ENCODE measurements around the gene HCN3. TPM values are rescaled to one million over a fixed set of nuclear protein-coding genes. Genes with fewer than 3 reads are reported as not detected.

Gene HCN3
- total and polyA plus RNA-seq, 9 donors = 0.69 to 7.1 (median 2.9) TPM

- Histone ChIP-seq H3K27ac (peak overlapping the region; percentile 94 to 99), H3K36me3 (no peaks in the 10 kb centered on the region), H3K4me1 (ENCODE audit: insufficient read depth) (peaks cover 7% of the 10 kb centered on the region), H3K4me3 (peak overlapping the region; percentile 73), H3K9me3 (no peaks in the 10 kb centered on the region), H3K27me3 (no peaks in the 10 kb centered on the region)
- peak in 1 of 5 donors; percentile 56 for DNase-seq
- intact Hi-C loops (cut with DNase I) = loop anchor here in 3 of 4 donors (5.0 to 10.0 kb wide), 3 partner anchors 68 to 338 kb away; partner anchors contain the start of gene RUSC1 (in 2 of the 3)
- TF ChIP-seq POLR2A (IDR thresholded peaks at IDR 0.05) (no peak), EP300 (IDR thresholded peaks at IDR 0.05) (no peak)
- TF ChIP-seq, protein P1, sequence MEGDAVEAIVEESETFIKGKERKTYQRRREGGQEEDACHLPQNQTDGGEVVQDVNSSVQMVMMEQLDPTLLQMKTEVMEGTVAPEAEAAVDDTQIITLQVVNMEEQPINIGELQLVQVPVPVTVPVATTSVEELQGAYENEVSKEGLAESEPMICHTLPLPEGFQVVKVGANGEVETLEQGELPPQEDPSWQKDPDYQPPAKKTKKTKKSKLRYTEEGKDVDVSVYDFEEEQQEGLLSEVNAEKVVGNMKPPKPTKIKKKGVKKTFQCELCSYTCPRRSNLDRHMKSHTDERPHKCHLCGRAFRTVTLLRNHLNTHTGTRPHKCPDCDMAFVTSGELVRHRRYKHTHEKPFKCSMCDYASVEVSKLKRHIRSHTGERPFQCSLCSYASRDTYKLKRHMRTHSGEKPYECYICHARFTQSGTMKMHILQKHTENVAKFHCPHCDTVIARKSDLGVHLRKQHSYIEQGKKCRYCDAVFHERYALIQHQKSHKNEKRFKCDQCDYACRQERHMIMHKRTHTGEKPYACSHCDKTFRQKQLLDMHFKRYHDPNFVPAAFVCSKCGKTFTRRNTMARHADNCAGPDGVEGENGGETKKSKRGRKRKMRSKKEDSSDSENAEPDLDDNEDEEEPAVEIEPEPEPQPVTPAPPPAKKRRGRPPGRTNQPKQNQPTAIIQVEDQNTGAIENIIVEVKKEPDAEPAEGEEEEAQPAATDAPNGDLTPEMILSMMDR (IDR thresholded peaks at IDR 0.05) = no peak
- 11 to 14% (median 12%) methylated on average over 8 to 12 of the region's 12 CpGs for WGBS, 3 donors
Observed at GRCh38 chr1:155254228-155254713, 23.0 kb upstream of the HCN3 start.

DNA sequence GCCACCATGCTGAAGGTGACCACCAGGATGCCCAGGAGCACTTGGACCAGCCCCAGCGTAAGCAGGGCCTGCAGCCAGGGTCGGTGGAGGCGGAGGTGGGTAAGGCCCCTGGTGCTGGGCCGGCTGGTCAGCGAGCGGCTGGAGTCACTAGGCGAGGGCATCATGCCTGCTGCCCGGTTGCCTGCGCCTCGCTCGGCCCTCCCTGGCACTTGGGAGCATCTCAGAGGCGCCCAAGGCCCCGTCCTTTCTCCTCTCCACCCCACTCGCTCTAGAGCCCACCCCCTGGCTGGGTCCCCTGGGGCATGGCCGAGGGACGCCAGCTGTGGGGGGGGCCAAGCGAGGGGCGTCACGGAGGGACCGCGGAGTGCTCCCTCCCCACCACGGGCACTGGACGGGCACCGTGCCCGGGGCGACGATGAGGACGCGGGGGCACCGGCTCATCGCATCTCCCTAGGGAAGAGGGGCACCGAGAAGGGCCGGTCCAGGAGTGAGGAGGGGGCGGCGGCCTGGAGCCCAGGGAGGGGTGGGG lies 22.5 kb upstream of the HCN3 start:
- 0 to 3% (median 1%) methylated on average over 13 to 35 of the region's 35 CpGs for WGBS, 3 donors
- peak; percentile 51 to 69 (median 67) for DNase-seq
- intact Hi-C loops (cut with DNase I) = loop anchor here (5.0 to 10.0 kb wide), 3 partner anchors 68 to 338 kb away; partner anchors contain the start of gene RUSC1 (in 3 of the 4)

GRCh38 chr1:155255243-155256007 lies 21.8 kb upstream of the HCN3 start, which contains the start of gene ENTREP3:
ENTREP3 (minus strand) TSS chr1:155255483; CDS start chr1:155254877, 606 bp downstream.
- Histone ChIP-seq H3K9me3 (no peaks in the 10 kb centered on the region), H3K27ac (peak within 1 kb of the TSS; percentile 94 to 99), H3K4me1 (ENCODE audit: insufficient read depth) (peaks cover 7% of the 10 kb centered on the region), H3K27me3 (no peaks in the 10 kb centered on the region), H3K36me3 (no peaks in the 10 kb centered on the region), H3K4me3 (peak within 1 kb of the TSS; percentile 73)
- no peak for TF ChIP-seq EP300 (IDR thresholded peaks at IDR 0.05)
- TF ChIP-seq POLR2A (IDR thresholded peaks at IDR 0.05) = peak; percentile 75
- DNase-seq = peak; percentile 87 to 91 (median 90)
- intact Hi-C loops (cut with DNase I) = loop anchor here in 2 of 4 donors (5.0 to 10.0 kb wide), 2 partner anchors 67 to 69 kb away; partner anchors contain the start of gene RUSC1 (in 2 of the 2)
- 0 to 1% (median 1%) methylated on average over 42 to 54 of the region's 54 CpGs for WGBS, 3 donors

More for the DNA sequence above, 22.5 kb upstream of the HCN3 start:
- Histone ChIP-seq H3K4me1 (ENCODE audit: insufficient read depth) (peaks cover 7% of the 10 kb centered on the region), H3K9me3 (no peaks in the 10 kb centered on the region), H3K4me3 (peak overlapping the region; percentile 73), H3K36me3 (no peaks in the 10 kb centered on the region), H3K27me3 (no peaks in the 10 kb centered on the region), H3K27ac (peak overlapping the region; percentile 94 to 99)
- TF ChIP-seq, protein P1 (IDR thresholded peaks at IDR 0.05) = no peak
- no peak for TF ChIP-seq POLR2A (IDR thresholded peaks at IDR 0.05)
- TF ChIP-seq EP300 (IDR thresholded peaks at IDR 0.05) = no peak

- no peaks in the 10 kb centered on the region for H3K9me3 ChIP-seq
- H3K27me3 ChIP-seq = no peaks in the 10 kb centered on the region
- DNase-seq = peak in 1 of 5 donors; percentile 46
- TF ChIP-seq, protein P1 (IDR thresholded peaks at IDR 0.05) = no peak
- TF ChIP-seq EP300 (IDR thresholded peaks at IDR 0.05) = no peak
- TF ChIP-seq POLR2A (IDR thresholded peaks at IDR 0.05) = no peak
- 68 to 72% (median 71%) methylated on average over 20 of the region's 20 CpGs for WGBS, 3 donors
- intact Hi-C loops (cut with DNase I) = loop anchor here in 2 of 4 donors (5.0 to 10.0 kb wide), 2 partner anchors 66 to 69 kb away; partner anchors contain the start of gene RUSC1 (in 2 of the 2)
- H3K36me3 ChIP-seq = no peaks in the 10 kb centered on the region
- H3K27ac ChIP-seq = peak overlapping the region; percentile 94 to 99
- H3K4me3 ChIP-seq = peak overlapping the region; percentile 73
- peaks cover 8% of the 10 kb centered on the region for H3K4me1 ChIP-seq (ENCODE audit: insufficient read depth)
Observed at GRCh38 chr1:155256058-155256852, 21.0 kb upstream of the HCN3 start.
